GM12874 (cell line): ENCODE data around the gene OR4D1.

ENCODE experiments used
- CTCF ChIP-seq: IDR thresholded peaks from 2 replicates; pipeline ENCODE4 v1.5.1; 2011; ENCODE audit warnings: low read depth, mild to moderate bottlenecking, control low read depth, low read length, moderate library complexity; ENCODE audit not compliant: insufficient read depth

OR4D1 gene

GRCh38 chr17:58196610-58197009, 48.4 kb downstream of the OR4D1 start:
- no peak for TF ChIP-seq CTCF

- peak; percentile 79 for TF ChIP-seq CTCF
These were observed 51.9 kb downstream of the OR4D1 start for GRCh38 chr17:58200024-58200633.

- TF ChIP-seq CTCF: no peak
These were observed 54.7 kb downstream of the OR4D1 start for GRCh38 chr17:58202859-58203258.

GRCh38 chr17:58204796-58205195, 56.6 kb downstream of the OR4D1 start:
- no peak for TF ChIP-seq CTCF

GRCh38 chr17:58205936-58206335, 57.8 kb downstream of the OR4D1 start:
- no peak for TF ChIP-seq CTCF

GRCh38 chr17:58207451-58207850, 59.3 kb downstream of the OR4D1 start:
- TF ChIP-seq CTCF: no peak

GRCh38 chr17:58208344-58208743, 60.2 kb downstream of the OR4D1 start:
- no peak for TF ChIP-seq CTCF
